ENCODE data around the gene SORBS1. TPM values are rescaled to one million over a fixed set of nuclear protein-coding genes. Genes with fewer than 3 reads are reported as not detected.

SORBS1 gene
- total RNA-seq, 2 experiments from 2014 or later, result 0.57 to 3.1 TPM

GRCh38 chr10:95395947-95396449 lies 165.2 kb downstream of the SORBS1 start:
- Histone ChIP-seq H4K20me1 (ENCODE audit: insufficient read depth, low read length) (no peaks in the 10 kb centered on the region), H3K36me3 (ENCODE audit: insufficient read depth, low read length) (no peaks in the 10 kb centered on the region), H3K4me3 (ENCODE audit: low read depth, low read length, poor library complexity, severe bottlenecking) (no peak overlapping the region), H3K9me3 (ENCODE audit: low read length) (no peaks in the 10 kb centered on the region), H3K9me2 (ENCODE audit: insufficient read depth, low read length) (no peaks in the 10 kb centered on the region), H2AFZ (ENCODE audit: low read length) (no peak overlapping the region), H3K27ac (ENCODE audit: low read depth, low read length, poor library complexity, severe bottlenecking) (no peak overlapping the region), H3K79me2 (ENCODE audit: insufficient read depth, low read depth, low read length) (no peaks in the 10 kb centered on the region), H3K4me2 (ENCODE audit: low read length) (no peak overlapping the region), H3K4me1 (ENCODE audit: insufficient read depth, low read length, poor library complexity, severe bottlenecking) (no peaks in the 10 kb centered on the region)
- TF ChIP-seq CTCF (conservative IDR thresholded peaks at IDR 0.05; ENCODE audit: low read length), result no peak
- no peak for TF ChIP-seq EZH2phosphoT487 (IDR thresholded peaks at IDR 0.05; ENCODE audit: borderline replicate concordance, low read depth, low read length)
- ChIA-PET CTCF (ENCODE audit: unreplicated experiment) (no interaction called here), POLR2A (interaction anchor here (0.7 to 1.3 kb wide), 3 partner anchors 9 to 791 kb away, joined by 3 read pairs; no protein-coding TSS in a partner anchor)
- intact Hi-C loops (cut with micrococcal nuclease; ENCODE audit: unreplicated experiment), result no loop called here
- BruUV-seq (replicated peaks), result no TSS peak
- no peak for DNase-seq (ENCODE audit: low spot score)

- CTCF ChIA-PET (ENCODE audit: unreplicated experiment), result no interaction called here
- no peak for TF ChIP-seq EZH2phosphoT487 (IDR thresholded peaks at IDR 0.05; ENCODE audit: borderline replicate concordance, low read depth, low read length)
- no peak for TF ChIP-seq CTCF (conservative IDR thresholded peaks at IDR 0.05; ENCODE audit: low read length)
- H3K36me3 ChIP-seq (ENCODE audit: insufficient read depth, low read length), result no peaks in the 10 kb centered on the region
- no peaks in the 10 kb centered on the region for H3K9me2 ChIP-seq (ENCODE audit: insufficient read depth, low read length)
- no peak overlapping the region for H3K4me2 ChIP-seq (ENCODE audit: low read length)
- H3K9me3 ChIP-seq (ENCODE audit: low read length), result no peaks in the 10 kb centered on the region
- intact Hi-C loops (cut with micrococcal nuclease; ENCODE audit: unreplicated experiment), result no loop called here
- BruUV-seq (replicated peaks), result no TSS peak
- H3K4me3 ChIP-seq (ENCODE audit: low read depth, low read length, poor library complexity, severe bottlenecking), result no peak overlapping the region
- H3K4me1 ChIP-seq (ENCODE audit: insufficient read depth, low read length, poor library complexity, severe bottlenecking), result no peaks in the 10 kb centered on the region
- no peak overlapping the region for H2AFZ ChIP-seq (ENCODE audit: low read length)
- DNase-seq (ENCODE audit: low spot score), result no peak
- POLR2A ChIA-PET, result interaction anchor here (1.3 kb wide), 1 partner anchor 8 kb away, joined by 3 read pairs; no protein-coding TSS in a partner anchor
- H3K79me2 ChIP-seq (ENCODE audit: insufficient read depth, low read depth, low read length), result no peaks in the 10 kb centered on the region
- H4K20me1 ChIP-seq (ENCODE audit: insufficient read depth, low read length), result no peaks in the 10 kb centered on the region
- H3K27ac ChIP-seq (ENCODE audit: low read depth, low read length, poor library complexity, severe bottlenecking), result no peak overlapping the region
These were observed 166.8 kb downstream of the SORBS1 start for GRCh38 chr10:95394161-95394880.

- intact Hi-C loops (cut with micrococcal nuclease; ENCODE audit: unreplicated experiment), result no loop called here
- H3K79me2 ChIP-seq (ENCODE audit: insufficient read depth, low read depth, low read length), result no peaks in the 10 kb centered on the region
- H2AFZ ChIP-seq (ENCODE audit: low read length), result no peak overlapping the region
- POLR2A ChIA-PET, result interaction anchor here (0.6 kb wide), 1 partner anchor 141 kb away, joined by 3 read pairs; no protein-coding TSS in a partner anchor
- no peaks in the 10 kb centered on the region for H4K20me1 ChIP-seq (ENCODE audit: insufficient read depth, low read length)
- no peaks in the 10 kb centered on the region for H3K9me3 ChIP-seq (ENCODE audit: low read length)
- no peaks in the 10 kb centered on the region for H3K36me3 ChIP-seq (ENCODE audit: insufficient read depth, low read length)
- no peak overlapping the region for H3K4me2 ChIP-seq (ENCODE audit: low read length)
- no peak overlapping the region for H3K27ac ChIP-seq (ENCODE audit: low read depth, low read length, poor library complexity, severe bottlenecking)
- no peaks in the 10 kb centered on the region for H3K4me1 ChIP-seq (ENCODE audit: insufficient read depth, low read length, poor library complexity, severe bottlenecking)
- no peaks in the 10 kb centered on the region for H3K9me2 ChIP-seq (ENCODE audit: insufficient read depth, low read length)
- BruUV-seq (replicated peaks), result no TSS peak
- DNase-seq (ENCODE audit: low spot score), result no peak
- CTCF ChIA-PET (ENCODE audit: unreplicated experiment), result no interaction called here
- TF ChIP-seq CTCF (conservative IDR thresholded peaks at IDR 0.05; ENCODE audit: low read length) (no peak), EZH2phosphoT487 (IDR thresholded peaks at IDR 0.05; ENCODE audit: borderline replicate concordance, low read depth, low read length) (no peak)
- no peak overlapping the region for H3K4me3 ChIP-seq (ENCODE audit: low read depth, low read length, poor library complexity, severe bottlenecking)
These were observed 168.4 kb downstream of the SORBS1 start for GRCh38 chr10:95392681-95393164.
